ENCODE results near the gene RUVBL2.

RUVBL2 gene

GRCh38 chr19:49004133-49004532 lies 10.4 kb downstream of the RUVBL2 start (continued):
- TF ChIP-seq GLI4 (tag by site-specific recombination; IDR thresholded peaks at IDR 0.05) (no peak), ZNF549 (tag by site-specific recombination; IDR thresholded peaks at IDR 0.05) (no peak), HOXC10 (CRISPR knock-in tag; IDR thresholded peaks at IDR 0.05) (no peak), ZNF19 (tag by site-specific recombination; IDR thresholded peaks at IDR 0.05; ENCODE audit: low read depth) (no peak)

DNA sequence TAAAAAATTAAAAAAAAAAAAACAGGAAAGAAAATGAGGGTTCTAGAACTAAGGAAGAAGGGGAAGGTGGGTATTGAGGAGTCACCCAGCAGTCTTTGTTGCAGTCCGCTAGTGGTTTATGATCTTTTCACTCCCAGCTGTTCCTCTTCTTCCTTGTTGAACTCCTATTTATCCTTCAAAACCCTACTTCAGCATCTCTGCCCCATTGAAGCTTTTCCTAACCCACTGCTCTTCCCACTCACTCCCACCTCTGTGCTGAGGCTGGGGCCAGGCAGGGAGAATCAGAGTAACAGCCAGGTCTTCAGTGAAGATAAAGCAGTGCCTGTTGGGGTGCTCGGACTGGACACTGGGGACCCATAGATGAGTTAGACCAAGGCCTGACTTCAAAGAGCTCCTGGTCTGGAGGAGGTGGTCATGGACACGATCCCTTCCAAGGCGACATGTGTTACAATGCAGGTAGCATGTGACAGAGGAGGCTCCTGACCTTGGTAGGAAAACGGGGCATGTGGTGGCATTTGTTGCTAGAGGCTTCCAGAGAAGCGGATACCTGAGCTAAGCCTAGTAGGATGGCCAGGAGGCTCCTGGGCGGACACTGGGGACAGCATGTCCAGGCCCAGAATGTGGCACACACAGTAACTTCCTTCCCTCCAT lies 11.4 kb downstream of the RUVBL2 start:
- H3K4me1 ChIP-seq (ENCODE audit: control insufficient read depth, insufficient read depth, low read length), result no peaks in the 10 kb centered on the region
- no peaks in the 10 kb centered on the region for H3K9me3 ChIP-seq (ENCODE audit: control insufficient read depth, insufficient read depth, low read depth, low read length)
- no peak overlapping the region for H3K4me3 ChIP-seq (ENCODE audit: low read depth, low read length)
- CTCF ChIA-PET, result interaction anchor here (0.6 to 3.2 kb wide), 5 partner anchors 12 to 101 kb away, joined by 3 to 23 read pairs (median 4); partner anchors contain the start of genes GYS1 and RUVBL2
- H3K27ac ChIP-seq (ENCODE audit: extremely low read depth, low read depth, low read length), result no peak overlapping the region
- peaks cover 64 to 70% of the 10 kb centered on the region in 2 experiments for H3K36me3 ChIP-seq (ENCODE audit: control insufficient read depth in 2 of 2, insufficient read depth in 1 of 2, low read length in 2 of 2)
- POLR2A ChIA-PET, result interaction anchor here (0.7 kb wide), 2 partner anchors 105 to 140 kb away, joined by 3 to 4 read pairs; no protein-coding TSS in a partner anchor
- peak; percentile 44 for TF ChIP-seq ZFHX2 (tag by site-specific recombination; conservative IDR thresholded peaks at IDR 0.05)
- TF ChIP-seq ZNF707 (tag by site-specific recombination; IDR thresholded peaks at IDR 0.05), result no peak
- no peak for TF ChIP-seq ATF2 (tag by site-specific recombination; IDR thresholded peaks at IDR 0.05; ENCODE audit: low read depth)
- TF ChIP-seq ZNF629 (tag by site-specific recombination; IDR thresholded peaks at IDR 0.05), result no peak
- TF ChIP-seq EGR2 (tag by site-specific recombination; IDR thresholded peaks at IDR 0.05; ENCODE audit: low read depth), result peak; percentile 39; the same call in 1 of the 2 replicates
- TF ChIP-seq ZNF121 (tag by site-specific recombination; IDR thresholded peaks at IDR 0.05), result no peak
- peak; percentile 91 for TF ChIP-seq ZFP3 (tag by site-specific recombination; IDR thresholded peaks at IDR 0.05; ENCODE audit: low read depth)
- TF ChIP-seq KLF7 (tag by site-specific recombination; IDR thresholded peaks at IDR 0.05; ENCODE audit: borderline replicate concordance), result no peak
- TF ChIP-seq ZNF341 (tag by site-specific recombination; IDR thresholded peaks at IDR 0.05; ENCODE audit: low read depth), result 0 out of 2 replicates have a peak, but pooled peaks have one; percentile 33
- TF ChIP-seq ZNF112 (tag by site-specific recombination; IDR thresholded peaks at IDR 0.05), result no peak

DNA sequence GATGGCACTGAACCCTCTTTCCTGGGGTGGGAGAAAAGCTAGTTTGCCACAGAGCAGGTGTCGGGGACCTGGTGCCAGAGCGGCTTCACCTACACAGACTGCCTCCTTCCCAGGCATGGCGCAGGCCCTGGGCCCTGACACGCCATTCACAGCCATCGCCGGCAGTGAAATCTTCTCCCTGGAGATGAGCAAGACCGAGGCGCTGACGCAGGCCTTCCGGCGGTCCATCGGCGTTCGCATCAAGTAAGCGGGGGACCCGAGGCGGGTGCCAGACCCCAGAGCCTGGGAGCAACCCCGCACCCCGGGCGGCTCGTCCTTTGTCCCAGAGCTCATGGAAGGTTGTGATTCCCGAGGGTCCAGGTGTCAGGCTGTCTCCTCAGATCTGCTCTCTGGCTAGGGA lies 13.2 kb downstream of the RUVBL2 start:
- ChIA-PET POLR2A (interaction anchor here (1.2 kb wide), 1 partner anchor 13 kb away, joined by 6 read pairs; the partner anchor contains the start of genes GYS1 and RUVBL2), CTCF (interaction anchor here (2.4 to 9.4 kb wide), 2 partner anchors 8 to 13 kb away, joined by 15 to 133 read pairs; partner anchors contain the start of genes GYS1 and RUVBL2)
- no peak for TF ChIP-seq ZBTB6 (tag by site-specific recombination; IDR thresholded peaks at IDR 0.05)
- no peak for TF ChIP-seq HOXD13 (CRISPR knock-in tag; IDR thresholded peaks at IDR 0.05; ENCODE audit: borderline replicate concordance)
- TF ChIP-seq OVOL3 (tag by site-specific recombination; IDR thresholded peaks at IDR 0.05), result no peak
- TF ChIP-seq KLF1 (tag by site-specific recombination; IDR thresholded peaks at IDR 0.05), result no peak
- TF ChIP-seq ZIC2 (tag by site-specific recombination; IDR thresholded peaks at IDR 0.05), result no peak
- TF ChIP-seq HIC1 (tag by site-specific recombination; IDR thresholded peaks at IDR 0.05), result no peak
- no peak for TF ChIP-seq ZNF394 (tag by site-specific recombination; IDR thresholded peaks at IDR 0.05; ENCODE audit: borderline replicate concordance)
- TF ChIP-seq ZNF747 (tag by site-specific recombination; IDR thresholded peaks at IDR 0.05), result no peak
- no peak for TF ChIP-seq ZFP41 (tag by site-specific recombination; IDR thresholded peaks at IDR 0.05; ENCODE audit: borderline replicate concordance)
- no peak for TF ChIP-seq ZNF624 (tag by site-specific recombination; IDR thresholded peaks at IDR 0.05)
- no peak for TF ChIP-seq ZNF223 (tag by site-specific recombination; IDR thresholded peaks at IDR 0.05)
- TF ChIP-seq ZBTB26 (tag by site-specific recombination; optimal IDR thresholded peaks at IDR 0.05), result no peak
- H3K27ac ChIP-seq (ENCODE audit: extremely low read depth, low read depth, low read length), result no peak overlapping the region
- no peak overlapping the region for H3K4me3 ChIP-seq (ENCODE audit: low read depth, low read length)
- H3K4me1 ChIP-seq (ENCODE audit: control insufficient read depth, insufficient read depth, low read length), result no peaks in the 10 kb centered on the region
- peaks cover 57 to 83% of the 10 kb centered on the region in 2 experiments for H3K36me3 ChIP-seq (ENCODE audit: control insufficient read depth in 2 of 2, insufficient read depth in 1 of 2, low read length in 2 of 2)
- H3K9me3 ChIP-seq (ENCODE audit: control insufficient read depth, insufficient read depth, low read depth, low read length), result no peaks in the 10 kb centered on the region
